Right lung (tissue), 5 donors: ENCODE data around the gene COA4. TPM values are rescaled to one million over a fixed set of nuclear protein-coding genes. Genes with fewer than 3 reads are reported as not detected.

Experiments
- DNase-seq, 2 donors: peaks; one replicate each; pipeline ENCODE4 v3.0.0-alpha.2; 2013
- polyA plus RNA-seq, 5 donors: library from polyadenylated mRNA; unstranded; fragments of 120-200 nt; gene quantifications; one replicate each; pipeline versions ENCODE4 v1.2.1 to v1.2.3, GENCODE V29; 2013; ENCODE audit warnings: inconsistent platforms in 1 of 5, low replicate concordance in 1 of 5; ENCODE audit not compliant: insufficient read length in 5 of 5, insufficient read depth in 1 of 5

The COA4 gene
- polyA plus RNA-seq, 5 donors, result 50.4 to 58.0 (median 51.4) TPM

DNA sequence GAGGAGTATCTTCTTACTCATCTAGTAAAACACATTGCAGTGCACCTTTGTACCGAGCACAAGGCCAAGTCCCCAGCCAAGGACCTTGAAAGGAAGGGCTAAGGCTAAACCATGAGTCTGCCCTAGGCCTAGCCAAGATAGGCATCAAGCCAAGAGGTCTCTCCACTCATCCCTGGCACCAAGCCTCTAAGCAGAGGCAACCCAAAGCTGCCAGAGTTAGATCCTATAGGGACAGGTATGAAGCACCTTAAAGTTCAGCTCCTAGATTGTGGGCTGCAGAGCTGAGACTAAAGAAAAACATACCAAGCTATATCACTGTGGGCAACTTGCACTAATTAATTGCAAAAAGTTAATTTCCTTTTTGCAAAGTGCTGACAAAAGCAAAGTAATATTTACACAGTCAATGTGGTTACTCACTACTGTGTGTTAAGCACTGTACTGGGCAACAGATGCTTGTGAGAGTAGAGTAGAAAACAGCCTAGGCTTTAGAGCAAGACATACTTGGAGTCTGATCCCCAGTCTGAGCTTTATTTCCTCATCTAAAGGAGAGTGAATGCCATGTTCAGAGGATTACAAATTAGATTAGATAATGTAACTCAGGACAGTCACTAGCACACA lies 7.2 kb downstream of the COA4 start:
- no peak for DNase-seq

DNA sequence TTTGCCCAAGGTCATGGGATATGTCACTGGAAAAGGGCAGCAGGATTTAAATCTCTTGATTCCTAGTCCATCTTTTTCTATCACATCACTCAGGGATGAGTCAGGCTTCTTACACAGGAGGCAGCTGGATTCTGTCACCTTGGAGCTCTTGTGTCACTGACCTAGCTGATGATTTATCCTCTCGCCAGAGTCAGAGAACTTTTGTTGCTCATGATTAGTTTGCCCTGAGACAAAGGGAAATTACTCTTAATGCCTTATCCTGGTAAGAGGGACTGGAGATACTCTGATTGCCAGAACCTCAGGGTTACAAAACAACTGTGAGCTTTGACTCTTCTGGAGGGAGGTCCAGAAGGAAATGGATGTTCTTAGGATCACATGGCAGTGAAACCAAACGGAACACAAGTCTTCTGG lies 10.1 kb downstream of the COA4 start:
- DNase-seq, result no peak

DNA sequence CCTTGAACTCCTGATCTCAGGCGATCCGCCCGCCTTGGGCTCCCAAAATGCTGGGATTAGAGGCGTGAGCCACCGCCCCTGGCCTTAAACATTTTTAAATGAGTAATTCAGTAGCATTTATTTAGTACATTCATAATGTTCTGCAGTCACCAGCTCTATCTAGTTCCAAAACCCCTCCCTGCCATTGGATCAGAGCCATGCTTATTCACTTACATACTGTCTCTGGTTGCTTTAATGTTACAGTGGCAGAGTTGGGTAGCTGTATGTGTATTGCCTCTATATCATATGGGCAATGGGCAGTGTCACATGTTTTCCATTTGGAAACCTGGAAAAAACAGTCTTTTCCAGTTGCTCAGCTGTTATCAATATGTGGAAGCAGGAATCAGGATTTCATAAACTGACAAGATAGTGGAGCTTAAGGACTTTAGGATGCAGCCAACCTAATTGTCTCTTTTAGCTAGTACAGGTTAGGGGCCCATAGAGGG lies 10.5 kb downstream of the COA4 start:
- no peak for DNase-seq

DNA sequence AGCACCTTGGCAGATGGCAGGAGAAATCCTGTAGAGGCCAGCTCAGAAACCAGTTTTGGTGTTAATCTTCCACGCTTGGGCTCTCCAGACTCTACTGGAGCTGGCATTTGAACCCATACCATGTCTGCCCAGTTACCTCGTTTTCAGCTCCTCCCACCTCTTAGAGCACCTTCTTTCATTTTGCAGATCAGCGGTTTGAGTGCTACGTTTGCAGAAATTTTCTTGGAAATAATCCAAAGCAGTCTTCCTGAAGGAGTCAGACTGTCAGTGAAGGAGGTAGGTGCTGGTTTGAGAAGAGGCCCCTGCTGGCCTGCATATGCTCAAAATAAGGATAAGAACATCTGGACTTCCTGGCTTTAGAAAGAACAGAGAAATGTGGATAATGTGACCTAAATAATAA lies 13.7 kb downstream of the COA4 start:
- no peak for DNase-seq

DNA sequence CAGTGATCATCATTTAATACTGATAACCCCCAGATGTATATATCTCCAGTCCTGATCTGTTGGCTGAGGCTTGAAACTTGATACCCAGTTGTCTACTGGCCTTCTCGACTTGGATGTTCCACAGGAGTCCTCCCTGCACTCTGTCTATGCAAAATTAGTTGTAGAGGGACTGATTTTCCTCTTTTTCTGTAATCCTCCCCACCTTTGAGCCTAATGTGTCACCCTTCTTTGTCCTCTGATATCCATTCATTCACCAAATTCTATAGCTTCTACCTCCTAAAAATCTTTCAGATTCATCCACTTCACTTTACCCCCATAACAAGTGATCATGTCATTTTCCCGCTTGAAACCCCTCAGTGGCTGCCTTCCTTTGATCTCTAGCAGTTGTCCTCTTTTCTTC lies 16.4 kb downstream of the COA4 start:
- no peak for DNase-seq

DNA sequence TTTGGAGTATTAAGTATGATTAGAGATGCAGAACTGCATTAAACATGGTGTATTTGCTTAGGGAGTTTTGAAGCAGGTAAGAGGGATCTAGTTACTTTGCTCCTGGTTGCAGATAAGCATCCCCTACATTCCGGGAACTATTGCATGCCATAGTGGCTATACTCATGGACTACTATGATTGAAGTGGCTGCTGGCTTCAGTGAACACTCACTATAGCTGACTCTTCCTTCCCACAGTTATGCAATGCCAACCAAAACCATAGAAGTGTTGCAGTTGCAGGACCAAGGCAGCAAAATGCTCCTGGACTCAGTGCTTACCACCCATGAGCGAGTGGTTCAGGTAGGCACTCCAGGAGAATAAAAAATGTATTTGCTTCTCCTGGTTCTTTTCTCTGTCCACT lies 17.0 kb downstream of the COA4 start:
- no peak for DNase-seq

DNA sequence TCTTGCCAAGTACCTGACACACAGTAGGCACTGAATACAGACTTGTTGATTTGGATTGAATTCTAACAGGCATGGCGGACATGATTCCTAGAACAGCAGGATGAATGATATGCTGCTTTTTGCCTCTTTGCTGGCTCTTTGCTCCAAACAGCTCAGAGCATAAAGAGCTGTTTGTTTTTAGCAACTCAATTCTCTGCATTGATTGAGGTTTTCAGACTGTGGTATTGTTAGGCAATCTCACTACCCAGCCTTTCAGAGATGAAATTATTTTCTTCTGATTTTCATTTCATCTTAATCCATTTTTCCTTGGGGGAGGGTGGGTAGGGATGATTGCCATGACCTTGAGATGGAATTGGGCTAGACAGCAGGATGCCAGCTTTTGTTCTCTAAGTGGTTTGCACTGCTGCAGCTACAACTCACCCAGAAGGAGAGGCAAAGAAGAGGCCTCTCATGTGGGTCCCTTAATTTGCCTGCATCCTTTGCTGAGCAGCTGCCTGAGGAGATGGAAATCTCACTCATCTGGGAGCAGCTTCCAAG lies 20.5 kb downstream of the COA4 start:
- no peak for DNase-seq

DNA sequence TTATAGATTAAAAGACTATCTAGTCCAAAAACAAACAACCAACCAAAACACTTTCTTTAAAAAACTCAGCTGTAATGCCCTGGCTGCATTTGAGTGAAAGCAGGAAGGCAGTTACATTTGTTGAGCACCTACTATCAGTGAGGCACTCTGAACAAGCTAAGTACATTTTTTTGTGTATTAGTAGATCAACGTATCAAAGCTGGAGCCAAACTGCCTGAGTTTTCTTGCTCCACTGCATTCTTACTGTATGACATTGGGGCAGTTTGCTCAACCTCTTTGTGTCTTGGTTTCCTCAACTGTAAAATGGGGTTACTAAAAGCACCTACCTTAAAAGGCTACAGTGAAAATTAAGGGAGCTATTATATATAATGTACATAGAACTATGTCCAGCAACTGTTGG lies 22.0 kb downstream of the COA4 start:
- no peak for DNase-seq

DNA sequence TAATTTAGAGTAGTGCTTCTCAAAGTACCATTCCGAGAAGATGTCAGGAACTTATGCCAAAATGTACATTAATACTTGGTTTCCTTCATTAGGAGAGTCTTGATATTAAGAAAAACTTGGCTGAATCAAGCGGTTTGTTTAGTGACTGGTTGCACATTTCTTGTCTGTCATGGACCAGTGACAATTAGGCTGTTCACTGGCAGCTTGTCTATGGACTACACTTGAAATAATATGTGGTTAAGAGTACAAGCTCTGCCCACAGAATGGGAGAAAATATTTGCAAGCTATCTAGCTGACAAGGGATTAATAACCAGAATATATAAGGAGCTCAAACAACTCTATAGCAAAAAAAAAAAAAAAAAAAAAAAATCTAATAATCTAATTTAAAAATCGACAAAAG lies 24.6 kb downstream of the COA4 start:
- no peak for DNase-seq

DNA sequence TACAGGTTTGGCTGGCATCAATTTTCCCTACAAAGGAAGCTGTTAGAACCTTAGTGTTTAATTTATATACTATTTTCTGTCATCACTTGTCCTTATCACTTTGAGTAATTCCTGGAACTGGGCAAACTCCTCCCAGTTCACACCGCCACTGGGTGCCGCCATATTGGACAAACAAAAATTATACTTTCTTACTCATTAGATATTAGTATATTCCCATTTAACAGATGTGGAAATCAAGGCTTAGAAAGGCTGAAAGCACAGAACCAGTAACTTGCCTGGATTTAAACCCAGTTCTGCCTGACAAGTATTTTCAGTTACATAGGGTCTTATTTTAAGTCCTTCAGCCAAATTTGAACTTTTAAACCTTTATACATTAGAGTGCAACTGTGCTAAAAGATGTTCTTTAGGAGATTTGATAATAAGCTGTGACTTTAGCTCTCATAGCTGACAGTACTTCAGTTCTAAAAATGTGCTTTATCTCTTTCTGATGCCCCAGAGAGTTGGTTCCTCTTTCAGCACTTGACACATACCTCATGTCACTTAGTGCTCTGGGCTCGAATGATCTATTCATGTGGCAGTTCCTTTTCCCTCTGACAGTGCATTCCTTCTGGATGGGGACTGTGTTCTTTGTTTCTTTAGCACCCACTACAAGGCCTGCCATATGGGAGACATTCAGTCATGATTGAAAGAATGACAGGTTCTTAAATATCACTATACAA lies 25.4 kb downstream of the COA4 start:
- DNase-seq, result no peak

DNA sequence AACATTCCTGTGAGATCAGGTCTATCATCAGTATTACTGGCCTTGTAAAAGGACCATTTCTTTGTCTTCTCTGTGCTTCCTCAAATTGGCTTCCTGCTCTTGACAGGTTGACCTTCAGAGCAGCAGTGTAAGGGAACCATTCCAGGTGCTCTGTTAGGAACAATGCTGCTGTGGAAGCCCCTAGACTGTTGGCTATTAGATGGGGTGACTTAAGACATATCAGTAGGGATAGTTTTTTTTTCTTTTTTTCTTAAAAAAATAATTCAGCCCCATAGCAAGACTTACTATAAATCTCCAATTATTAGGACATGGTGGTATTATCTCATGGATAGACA lies 37.6 kb downstream of the COA4 start:
- no peak for DNase-seq

DNA sequence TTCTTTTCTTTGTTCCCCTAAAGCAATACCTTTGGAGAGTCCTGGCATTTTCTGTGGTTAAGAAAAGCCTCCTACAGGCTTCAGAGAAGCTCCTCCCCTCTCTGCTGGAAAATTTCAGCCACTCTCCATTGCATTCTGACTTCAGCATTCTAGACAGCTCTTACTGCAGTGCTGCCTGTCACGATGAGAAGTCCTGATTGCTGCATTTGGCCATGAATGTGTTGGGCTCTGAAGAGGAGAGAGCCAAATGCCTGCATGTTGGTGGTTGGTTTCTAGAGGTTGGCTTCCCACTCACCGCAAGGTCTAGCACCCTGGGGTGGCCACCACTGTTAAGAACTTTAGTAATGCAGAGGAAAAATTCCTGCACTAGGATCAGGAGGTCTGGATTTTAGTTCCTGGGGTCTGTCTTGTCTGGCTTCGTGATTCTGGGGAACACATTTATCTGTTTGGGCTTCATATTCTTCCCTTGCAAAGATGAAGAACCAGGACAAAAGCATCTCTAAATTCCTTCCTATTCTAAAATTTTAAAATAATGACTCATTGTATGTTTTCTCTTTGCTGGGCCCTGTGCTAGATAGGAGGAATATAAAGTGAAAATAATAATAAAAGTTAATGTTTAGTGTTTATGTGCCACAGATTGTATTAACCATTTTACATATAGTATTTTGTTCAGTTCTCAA lies 38.1 kb downstream of the COA4 start:
- no peak for DNase-seq

DNA sequence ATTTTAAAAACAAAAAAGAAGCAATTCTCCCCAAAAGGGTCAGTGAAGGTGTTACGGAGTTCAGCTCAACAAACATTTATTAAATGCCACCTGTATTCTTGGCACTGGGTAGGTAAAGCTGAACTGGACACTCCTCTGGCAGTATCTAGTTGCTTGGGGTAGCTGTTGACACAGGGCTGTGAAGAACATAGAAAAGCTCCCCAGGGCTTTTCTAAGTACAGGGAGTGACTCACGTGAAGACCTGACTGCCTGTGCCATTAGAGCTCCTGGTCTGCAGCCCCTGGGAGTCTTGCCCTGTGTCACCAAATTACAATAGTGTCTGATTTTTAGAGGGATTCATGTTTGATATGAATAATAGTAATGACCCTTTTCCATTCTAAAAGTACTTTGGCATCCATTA lies 43.6 kb downstream of the COA4 start:
- no peak for DNase-seq

DNA sequence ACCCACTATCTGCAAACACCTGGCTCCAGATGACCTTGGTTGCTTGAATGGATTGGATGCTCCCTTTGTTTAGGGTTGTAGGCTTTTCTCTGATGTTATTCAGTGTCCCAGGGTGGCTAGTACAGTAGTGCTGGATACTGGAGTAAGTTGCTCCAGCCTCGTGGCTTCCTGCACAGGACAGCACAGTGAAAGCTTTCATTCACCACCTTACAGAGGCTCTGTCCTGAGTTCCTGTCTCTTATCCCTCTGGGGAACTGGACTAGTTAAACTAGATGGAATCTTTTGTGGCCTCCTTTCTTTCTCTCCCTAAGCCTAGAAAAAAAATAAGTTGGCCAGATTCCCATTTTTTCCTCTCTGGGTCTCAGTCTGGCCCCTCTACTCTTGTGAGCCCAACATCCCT lies 46.4 kb downstream of the COA4 start:
- DNase-seq, result no peak

Other genes with a start within 250 kb of the COA4 start
- 10 to 100 TPM; 10.4 to 36.8 (median 11.3) TPM for gene PLEKHB1, start 230.3 kb downstream of the COA4 start, polyA plus RNA-seq
- gene RAB6A, start 115.8 kb downstream of the COA4 start, polyA plus RNA-seq, result 100 to 1,000 TPM in 4 of 5 donors, 10 to 100 TPM in 1; 83.9 to 111 (median 103) TPM
- gene MRPL48, start 89.0 kb downstream of the COA4 start, polyA plus RNA-seq, result 10 to 100 TPM; 45.0 to 59.1 (median 48.6) TPM
- gene PAAF1, start 153 bp upstream of the COA4 start, polyA plus RNA-seq, result 10 to 100 TPM; 32.5 to 43.0 (median 35.1) TPM
- 1 to 10 TPM in 4 of 5 donors, under 1 TPM in 1; 0.82 to 4.4 (median 4.0) TPM for gene DNAJB13, start 74.2 kb upstream of the COA4 start, polyA plus RNA-seq
- 10 to 100 TPM; 34.3 to 55.3 (median 45.2) TPM for gene UCP2, start 106.0 kb upstream of the COA4 start, polyA plus RNA-seq
- 1 to 10 TPM; 1.9 to 3.3 (median 3.1) TPM for gene UCP3, start 132.2 kb upstream of the COA4 start, polyA plus RNA-seq